Vagina (tissue), 2 donors: ENCODE results near the gene KRT3. TPM values are rescaled to one million over a fixed set of nuclear protein-coding genes. Genes with fewer than 3 reads are reported as not detected.

Experiments
- DNase-seq, 2 donors: peaks; one replicate each; pipeline ENCODE4 v3.0.0-alpha.2; 2017; ENCODE audit errors: extremely low spot score in 2 of 2
- H3K27ac ChIP-seq: fragments of 200-600 bp; sonication (generic); one replicate; pipeline ENCODE4 v1.5.1; 2019
- H3K27me3 ChIP-seq: fragments of 200-600 bp; sonication (generic); one replicate; pipeline ENCODE4 v1.5.1; 2019
- H3K36me3 ChIP-seq, 2 donors: fragments of 200-600 bp; sonication (generic); one replicate each; pipeline ENCODE4 v1.5.1; 2017 to 2019
- H3K4me1 ChIP-seq: fragments of 200-600 bp; sonication (generic); one replicate; pipeline ENCODE4 v1.5.1; 2019
- H3K4me3 ChIP-seq, 2 donors: fragments of 200-600 bp; sonication (generic); 1 replicate in 1 of 2; 2 replicates in 1 of 2; pipeline ENCODE4 v1.5.1; 2016 to 2019
- H3K9me3 ChIP-seq: fragments of 200-600 bp; sonication (generic); one replicate; pipeline ENCODE4 v1.5.1; 2019
- CTCF ChIP-seq, 3 experiments: fragments of 450-650 bp in 2 of 3; fragments of 200-600 bp in 1 of 3; sonication (generic) in 1 of 3; IDR thresholded peaks; one replicate each; pipeline ENCODE4 v1.5.1; 2017 to 2019; ENCODE audit warnings: antibody characterized with exemption in 3 of 3, mild to moderate bottlenecking in 2 of 3, moderate library complexity in 2 of 3
- POLR2A ChIP-seq, 2 donors: fragments of 450-650 bp; IDR thresholded peaks; one replicate each; pipeline ENCODE4 v1.6.1; 2017; ENCODE audit warnings: antibody characterized with exemption in 2 of 2, mild to moderate bottlenecking in 2 of 2, moderate library complexity in 2 of 2
- POLR2AphosphoS5 ChIP-seq, 2 donors: sonication (generic); formaldehyde crosslinking; IDR thresholded peaks; one replicate each; pipeline ENCODE4 v1.9.0; 2017; ENCODE audit warnings: antibody characterized with exemption in 2 of 2, mild to moderate bottlenecking in 2 of 2, low read depth in 1 of 2; ENCODE audit not compliant: insufficient read depth in 1 of 2
- intact Hi-C: fragments of 100-400 bp; cut with DNase I; formaldehyde crosslinking; loops from one replicate; pipeline ENCODE4 v1.15.1; 2023
- total RNA-seq: library from RNA; depleted of rRNA; stranded (reverse); fragments of >200 nt; gene quantifications from one replicate; pipeline ENCODE4 v1.2.3, GENCODE V29; 2016

The KRT3 gene
- total RNA-seq, 1 donor from 2014 or later: not detected

DNA sequence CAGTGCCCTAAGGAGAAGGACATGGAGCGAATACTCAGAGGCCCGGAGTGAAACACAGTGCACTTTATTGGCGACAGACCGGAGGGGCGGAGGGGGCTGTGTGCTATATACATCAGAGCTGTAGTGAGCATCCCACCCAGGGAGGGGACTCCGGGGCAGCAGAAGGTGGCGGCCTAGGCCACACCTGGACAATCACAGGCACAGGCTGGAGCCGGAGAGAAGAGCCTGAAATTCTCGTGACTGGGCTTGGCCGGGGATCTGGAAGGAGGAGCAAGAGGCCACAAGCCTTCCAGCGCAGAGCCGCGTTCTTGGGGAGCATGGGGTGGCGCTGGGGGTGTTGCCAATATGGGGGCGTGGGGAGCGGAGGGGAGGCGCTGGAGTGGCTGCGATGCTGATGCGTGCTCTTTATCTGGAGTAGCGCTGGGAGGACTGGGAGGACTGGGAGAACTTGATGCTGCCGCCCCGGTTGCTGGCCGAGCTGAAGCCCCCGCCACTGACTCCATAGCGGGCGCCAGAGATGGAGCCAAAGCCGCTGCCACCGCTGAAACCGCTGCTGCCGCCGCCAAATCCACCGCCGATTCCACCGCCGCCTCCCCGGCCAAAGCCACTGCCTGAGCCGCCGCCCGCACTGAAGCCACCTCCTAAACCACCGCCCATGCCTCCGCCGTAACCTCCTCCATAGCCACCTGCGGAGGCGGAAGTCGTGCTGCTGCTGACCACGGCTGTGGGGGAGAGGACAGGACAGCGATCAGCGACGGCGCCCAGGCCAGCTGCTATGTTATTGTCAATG is 6.1 kb downstream of the KRT3 start:
- H3K4me3 ChIP-seq: peak overlapping the region; percentile 13 to 18
- no peaks in the 10 kb centered on the region for H3K9me3 ChIP-seq
- intact Hi-C loops: no loop called here
- H3K36me3 ChIP-seq: no peaks in the 10 kb centered on the region
- H3K27ac ChIP-seq: no peak overlapping the region
- peaks cover 13% of the 10 kb centered on the region for H3K4me1 ChIP-seq
- no peak for DNase-seq
- TF ChIP-seq CTCF (IDR thresholded peaks at IDR 0.05) (no peak), POLR2A (IDR thresholded peaks at IDR 0.05) (no peak), POLR2AphosphoS5 (IDR thresholded peaks at IDR 0.05; ENCODE audit: insufficient read depth in 1 of 2, low read depth in 1 of 2) (no peak)
- H3K27me3 ChIP-seq: no peaks in the 10 kb centered on the region

GRCh38 chr12:52788876-52789636 is 6.9 kb downstream of the KRT3 start:
- Histone ChIP-seq H3K36me3 (no peaks in the 10 kb centered on the region), H3K4me3 (no peak overlapping the region)
- DNase-seq: no peak

GRCh38 chr12:52788192-52788875 is 7.6 kb downstream of the KRT3 start:
- intact Hi-C loops: no loop called here
- H3K4me1 ChIP-seq: peaks cover 13% of the 10 kb centered on the region
- TF ChIP-seq CTCF (IDR thresholded peaks at IDR 0.05) (no peak), POLR2A (IDR thresholded peaks at IDR 0.05) (no peak), POLR2AphosphoS5 (IDR thresholded peaks at IDR 0.05; ENCODE audit: insufficient read depth in 1 of 2, low read depth in 1 of 2) (no peak)
- no peaks in the 10 kb centered on the region for H3K36me3 ChIP-seq
- no peaks in the 10 kb centered on the region for H3K27me3 ChIP-seq
- DNase-seq: no peak
- no peak overlapping the region for H3K4me3 ChIP-seq
- H3K27ac ChIP-seq: no peak overlapping the region
- H3K9me3 ChIP-seq: no peaks in the 10 kb centered on the region

More at GRCh38 chr12:52788876-52789636, 6.9 kb downstream of the KRT3 start:
- no peak overlapping the region for H3K27ac ChIP-seq
- H3K9me3 ChIP-seq: no peaks in the 10 kb centered on the region
- H3K27me3 ChIP-seq: no peaks in the 10 kb centered on the region
- peaks cover 13% of the 10 kb centered on the region for H3K4me1 ChIP-seq
- intact Hi-C loops: no loop called here
- TF ChIP-seq POLR2AphosphoS5 (IDR thresholded peaks at IDR 0.05; ENCODE audit: insufficient read depth in 1 of 2, low read depth in 1 of 2): no peak
- TF ChIP-seq CTCF (IDR thresholded peaks at IDR 0.05): no peak
- TF ChIP-seq POLR2A (IDR thresholded peaks at IDR 0.05): no peak

GRCh38 chr12:52787324-52788191 is 8.4 kb downstream of the KRT3 start:
- Histone ChIP-seq H3K4me3 (no peak overlapping the region), H3K27ac (no peak overlapping the region), H3K9me3 (no peaks in the 10 kb centered on the region), H3K27me3 (no peaks in the 10 kb centered on the region), H3K36me3 (no peaks in the 10 kb centered on the region), H3K4me1 (peaks cover 13% of the 10 kb centered on the region)
- intact Hi-C loops: no loop called here
- DNase-seq: no peak
- TF ChIP-seq CTCF (IDR thresholded peaks at IDR 0.05) (no peak), POLR2A (IDR thresholded peaks at IDR 0.05) (no peak), POLR2AphosphoS5 (IDR thresholded peaks at IDR 0.05; ENCODE audit: insufficient read depth in 1 of 2, low read depth in 1 of 2) (no peak)
